ENCODE data around the gene PEX5L.

DNA sequence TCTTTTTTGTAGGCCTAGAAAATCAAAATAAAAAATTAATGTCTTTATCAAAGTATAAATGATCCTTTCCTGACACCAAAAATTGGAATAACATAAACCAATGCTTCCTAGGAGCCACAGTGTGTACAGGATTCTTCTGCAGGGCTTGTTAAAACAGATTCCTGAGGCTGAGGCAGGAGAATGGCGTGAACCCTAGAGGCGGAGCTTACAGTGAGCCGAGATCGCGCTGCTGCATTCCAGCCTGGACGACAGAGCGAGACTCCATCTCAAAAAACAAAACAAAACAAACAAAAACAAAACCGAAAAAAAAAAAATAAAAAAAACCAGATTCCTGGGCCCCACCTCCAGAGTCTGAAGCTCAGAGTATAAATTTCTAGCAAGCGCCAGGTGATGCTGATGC, 78.0 kb downstream of the PEX5L start:
- TF ChIP-seq EZH2phosphoT487 (IDR thresholded peaks at IDR 0.05; ENCODE audit: low read depth, severe bottlenecking, unreplicated experiment) (no peak), CTCF (IDR thresholded peaks at IDR 0.05; ENCODE audit: poor library complexity) (no peak)
